ENCODE results near the gene CYSTM1.

Gene CYSTM1

DNA sequence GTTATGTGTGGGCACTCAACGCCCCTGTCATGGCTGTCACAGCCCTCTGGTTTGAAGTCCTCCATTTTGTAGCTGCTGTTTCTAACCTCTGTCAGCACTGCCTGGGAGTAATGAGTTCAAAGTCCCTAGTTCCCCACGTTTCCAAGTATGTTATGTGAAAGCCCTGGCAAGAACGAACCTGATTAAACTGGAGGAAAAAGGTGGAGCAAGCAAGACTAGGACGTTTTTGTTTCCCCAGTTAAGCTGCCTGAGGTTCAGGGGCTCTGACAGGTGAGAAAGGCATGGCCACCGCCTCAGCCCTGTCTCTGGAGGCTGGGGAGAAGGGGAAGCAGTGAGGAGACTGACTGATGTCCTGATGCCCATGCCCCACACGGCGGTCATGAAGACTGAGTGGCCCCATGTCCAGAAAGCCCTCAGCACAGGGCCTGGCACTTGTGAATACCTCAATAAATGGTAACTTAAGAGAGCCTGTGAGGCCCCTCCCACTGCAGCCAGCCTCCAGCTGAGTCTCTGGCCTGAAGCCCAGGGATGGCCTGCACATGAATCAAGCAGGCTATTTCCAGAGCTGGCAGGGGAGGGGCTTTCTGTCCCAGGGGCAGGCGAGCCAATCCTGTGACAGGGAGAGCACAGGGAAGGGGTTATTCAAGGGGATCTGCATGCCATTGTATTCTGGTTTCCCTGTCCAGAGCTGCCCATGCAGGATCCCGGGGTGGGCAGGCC, 66.2 kb downstream of the CYSTM1 start:
- Histone ChIP-seq H3K36me3 (ENCODE audit: control insufficient read depth, insufficient read depth, low read length, severe bottlenecking) (peaks cover 26% of the 10 kb centered on the region), H3K27me3 (replicated peaks; ENCODE audit: control insufficient read depth, insufficient read depth, low read length) (no peaks in the 10 kb centered on the region), H3K4me3 (ENCODE audit: low read length) (peak overlapping the region; percentile 51), H3K9me3 (ENCODE audit: control insufficient read depth, low read length) (no peaks in the 10 kb centered on the region), H3K9ac (ENCODE audit: low read length) (peak overlapping the region; percentile 37), H3K4me1 (ENCODE audit: control insufficient read depth, insufficient read depth, low read length) (peaks cover 31% of the 10 kb centered on the region)
- peak; percentile 91 for DNase-seq (ENCODE audit: low read depth)

DNA sequence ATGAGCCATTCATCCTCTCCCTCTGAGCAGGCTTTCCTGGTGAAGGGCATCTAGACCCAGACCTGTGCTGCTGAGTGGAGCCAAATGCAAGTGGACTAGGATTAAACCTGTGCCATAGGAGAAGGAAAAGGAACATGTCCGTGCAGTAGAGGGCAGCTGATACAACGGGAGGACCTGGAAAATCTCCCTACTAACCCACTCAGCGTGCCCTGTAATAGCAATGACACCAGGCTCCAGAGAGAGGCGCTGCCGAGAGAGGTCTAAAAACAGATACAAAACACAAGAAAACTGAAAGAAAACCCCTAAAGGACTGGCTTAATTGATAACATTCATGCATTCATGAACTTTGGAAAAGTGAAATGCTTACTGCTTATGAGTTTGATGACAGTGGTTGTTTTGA, 67.1 kb downstream of the CYSTM1 start:
- Histone ChIP-seq H3K9ac (ENCODE audit: low read length) (peak overlapping the region; percentile 37), H3K4me3 (ENCODE audit: low read length) (no peak overlapping the region), H3K27me3 (replicated peaks; ENCODE audit: control insufficient read depth, insufficient read depth, low read length) (no peaks in the 10 kb centered on the region), H3K4me1 (ENCODE audit: control insufficient read depth, insufficient read depth, low read length) (peaks cover 40% of the 10 kb centered on the region), H3K36me3 (ENCODE audit: control insufficient read depth, insufficient read depth, low read length, severe bottlenecking) (peaks cover 27% of the 10 kb centered on the region), H3K9me3 (ENCODE audit: control insufficient read depth, low read length) (no peaks in the 10 kb centered on the region)
- DNase-seq (ENCODE audit: low read depth): no peak

DNA sequence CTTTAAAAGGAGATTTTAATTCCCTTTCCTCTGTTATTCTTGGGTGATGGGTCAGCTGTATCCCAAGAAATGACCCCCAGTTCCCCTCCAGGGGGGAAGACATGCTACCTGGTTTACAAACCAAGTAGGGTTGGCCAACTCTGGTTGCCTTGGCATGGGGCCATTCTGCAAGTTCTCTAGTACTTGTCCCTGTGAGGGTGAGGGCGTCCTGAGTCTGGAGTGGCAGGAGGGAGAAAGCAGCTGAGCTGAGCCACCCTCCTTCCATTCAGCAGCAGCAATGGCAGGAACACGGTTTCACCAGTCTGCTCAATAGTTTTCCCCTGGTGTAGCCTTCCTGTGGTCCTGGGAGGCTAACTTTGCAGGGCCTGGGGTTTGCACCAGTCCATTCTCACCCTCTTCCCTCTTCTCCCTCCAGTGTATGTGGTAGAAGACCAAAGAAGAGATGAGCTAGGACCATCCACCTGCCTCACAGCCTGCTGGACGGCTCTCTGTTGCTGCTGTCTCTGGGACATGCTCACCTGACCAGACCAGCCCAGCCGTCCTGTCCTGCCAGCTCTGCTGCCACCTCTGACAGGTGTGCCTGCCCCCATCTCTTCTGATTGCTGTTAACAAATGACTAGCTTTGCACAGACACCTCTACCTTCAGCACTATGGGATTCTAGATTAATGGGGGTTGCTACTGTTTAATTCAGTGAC, 68.0 kb downstream of the CYSTM1 start:
- Histone ChIP-seq H3K4me3 (ENCODE audit: low read length) (no peak overlapping the region), H3K9me3 (ENCODE audit: control insufficient read depth, low read length) (no peaks in the 10 kb centered on the region), H3K4me1 (ENCODE audit: control insufficient read depth, insufficient read depth, low read length) (peaks cover 40% of the 10 kb centered on the region), H3K36me3 (ENCODE audit: control insufficient read depth, insufficient read depth, low read length, severe bottlenecking) (peaks cover 27% of the 10 kb centered on the region), H3K27me3 (replicated peaks; ENCODE audit: control insufficient read depth, insufficient read depth, low read length) (no peaks in the 10 kb centered on the region), H3K9ac (ENCODE audit: low read length) (no peak overlapping the region)
- no peak for DNase-seq (ENCODE audit: low read depth)

DNA sequence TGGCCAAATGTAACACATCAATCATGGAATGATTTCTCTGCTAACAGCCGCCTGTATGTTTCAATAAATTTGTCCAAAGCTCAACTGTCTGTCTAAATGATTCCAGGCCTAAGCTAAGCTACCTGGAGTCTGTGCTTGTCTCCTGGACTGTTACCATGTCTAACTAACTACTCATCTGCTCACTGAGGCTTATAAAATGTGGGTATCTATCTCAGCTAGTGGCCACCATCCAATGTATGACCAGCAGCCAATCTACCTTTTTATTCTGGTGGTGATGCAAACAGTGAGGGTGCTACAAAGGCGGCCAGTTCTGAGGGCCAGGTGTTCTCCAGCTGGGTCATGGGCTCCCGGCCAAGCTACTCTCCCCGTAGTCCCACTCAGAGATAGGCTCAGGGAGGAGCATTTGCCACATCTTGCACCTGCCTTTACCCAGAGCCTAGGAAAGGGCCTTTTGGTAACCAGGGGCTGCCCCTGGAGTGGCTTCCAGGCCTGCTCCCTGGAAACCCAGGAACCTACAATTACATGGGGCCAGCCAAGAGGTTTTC, 68.8 kb downstream of the CYSTM1 start:
- no peak for DNase-seq (ENCODE audit: low read depth)
- Histone ChIP-seq H3K9ac (ENCODE audit: low read length) (no peak overlapping the region), H3K4me1 (ENCODE audit: control insufficient read depth, insufficient read depth, low read length) (peaks cover 40% of the 10 kb centered on the region), H3K27me3 (replicated peaks; ENCODE audit: control insufficient read depth, insufficient read depth, low read length) (no peaks in the 10 kb centered on the region), H3K4me3 (ENCODE audit: low read length) (no peak overlapping the region), H3K9me3 (ENCODE audit: control insufficient read depth, low read length) (no peaks in the 10 kb centered on the region), H3K36me3 (ENCODE audit: control insufficient read depth, insufficient read depth, low read length, severe bottlenecking) (peaks cover 27% of the 10 kb centered on the region)

DNA sequence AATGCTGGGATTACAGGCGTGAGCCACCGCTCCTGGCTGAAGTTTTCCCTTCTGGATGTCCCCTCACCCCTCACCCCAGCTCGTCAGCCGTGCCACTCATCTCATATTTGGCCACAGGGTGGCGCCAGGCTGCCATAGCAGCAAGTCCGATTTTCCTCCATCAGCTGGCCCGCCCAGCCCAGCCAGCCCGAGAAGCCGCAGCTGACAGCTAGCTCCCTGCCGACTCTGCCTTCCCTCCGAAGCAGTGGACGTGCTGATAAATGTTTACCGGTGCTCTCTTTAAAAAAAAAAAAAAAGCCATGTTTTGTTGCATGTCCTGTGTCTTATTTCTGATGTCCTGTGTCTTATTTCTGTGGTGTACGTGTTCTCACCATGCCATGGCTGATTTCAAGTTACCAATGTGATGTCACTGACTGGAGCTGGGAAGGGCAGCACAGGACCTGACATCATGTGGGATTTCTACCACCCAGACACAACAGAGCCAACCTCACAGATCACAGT, 69.6 kb downstream of the CYSTM1 start:
- Histone ChIP-seq H3K36me3 (ENCODE audit: control insufficient read depth, insufficient read depth, low read length, severe bottlenecking) (peaks cover 30% of the 10 kb centered on the region), H3K9me3 (ENCODE audit: control insufficient read depth, low read length) (no peaks in the 10 kb centered on the region), H3K27me3 (replicated peaks; ENCODE audit: control insufficient read depth, insufficient read depth, low read length) (no peaks in the 10 kb centered on the region), H3K9ac (ENCODE audit: low read length) (no peak overlapping the region), H3K4me3 (ENCODE audit: low read length) (no peak overlapping the region), H3K4me1 (ENCODE audit: control insufficient read depth, insufficient read depth, low read length) (peaks cover 40% of the 10 kb centered on the region)
- DNase-seq (ENCODE audit: low read depth): peak; percentile 96

DNA sequence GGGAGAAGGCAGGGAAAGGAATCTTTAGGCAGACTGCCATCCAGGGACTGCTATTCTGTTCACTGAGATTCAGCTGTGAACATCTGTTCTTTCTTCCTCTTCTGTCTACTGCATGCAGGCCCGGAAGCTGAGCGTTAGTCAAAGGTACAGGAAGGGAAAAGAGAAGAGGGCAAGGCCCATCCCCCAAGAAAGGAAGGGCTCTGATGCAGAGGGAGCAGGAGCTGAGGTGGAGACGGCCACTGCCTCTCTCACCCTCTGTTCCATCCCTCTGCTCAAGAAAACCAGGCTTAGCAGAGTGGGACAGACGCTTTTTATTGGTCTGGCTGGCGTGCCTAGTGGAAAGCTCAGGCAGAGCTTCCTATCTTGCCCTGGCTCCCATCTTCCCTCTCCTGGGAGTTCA, 70.4 kb downstream of the CYSTM1 start:
- DNase-seq (ENCODE audit: low read depth): no peak
- Histone ChIP-seq H3K27me3 (replicated peaks; ENCODE audit: control insufficient read depth, insufficient read depth, low read length) (no peaks in the 10 kb centered on the region), H3K9me3 (ENCODE audit: control insufficient read depth, low read length) (no peaks in the 10 kb centered on the region), H3K4me3 (ENCODE audit: low read length) (no peak overlapping the region), H3K9ac (ENCODE audit: low read length) (no peak overlapping the region), H3K4me1 (ENCODE audit: control insufficient read depth, insufficient read depth, low read length) (peaks cover 40% of the 10 kb centered on the region), H3K36me3 (ENCODE audit: control insufficient read depth, insufficient read depth, low read length, severe bottlenecking) (peaks cover 36% of the 10 kb centered on the region)

DNA sequence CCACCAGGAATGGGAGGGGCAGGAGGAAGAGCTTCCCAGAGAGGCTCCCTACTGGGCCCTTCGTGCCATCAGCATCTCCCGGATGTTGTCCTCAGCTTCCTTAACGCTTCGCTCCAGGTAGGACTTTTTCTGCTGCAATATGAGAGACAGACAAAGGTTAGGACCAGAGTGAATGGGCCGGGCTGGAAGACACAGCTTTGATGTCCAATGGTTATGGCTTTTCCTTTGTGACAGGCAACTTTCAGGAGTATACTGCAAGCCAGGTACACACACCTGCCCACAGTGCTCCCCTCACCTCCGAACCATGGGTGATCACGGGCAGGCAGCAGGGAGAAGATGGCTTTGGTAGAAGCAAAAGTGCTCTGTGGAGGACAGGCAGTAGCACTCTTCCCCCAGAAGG, 70.9 kb downstream of the CYSTM1 start:
- no peaks in the 10 kb centered on the region for H3K9me3 ChIP-seq (ENCODE audit: control insufficient read depth, low read length)
- DNase-seq (ENCODE audit: low read depth): no peak
- H3K4me3 ChIP-seq (ENCODE audit: low read length): no peak overlapping the region

DNA sequence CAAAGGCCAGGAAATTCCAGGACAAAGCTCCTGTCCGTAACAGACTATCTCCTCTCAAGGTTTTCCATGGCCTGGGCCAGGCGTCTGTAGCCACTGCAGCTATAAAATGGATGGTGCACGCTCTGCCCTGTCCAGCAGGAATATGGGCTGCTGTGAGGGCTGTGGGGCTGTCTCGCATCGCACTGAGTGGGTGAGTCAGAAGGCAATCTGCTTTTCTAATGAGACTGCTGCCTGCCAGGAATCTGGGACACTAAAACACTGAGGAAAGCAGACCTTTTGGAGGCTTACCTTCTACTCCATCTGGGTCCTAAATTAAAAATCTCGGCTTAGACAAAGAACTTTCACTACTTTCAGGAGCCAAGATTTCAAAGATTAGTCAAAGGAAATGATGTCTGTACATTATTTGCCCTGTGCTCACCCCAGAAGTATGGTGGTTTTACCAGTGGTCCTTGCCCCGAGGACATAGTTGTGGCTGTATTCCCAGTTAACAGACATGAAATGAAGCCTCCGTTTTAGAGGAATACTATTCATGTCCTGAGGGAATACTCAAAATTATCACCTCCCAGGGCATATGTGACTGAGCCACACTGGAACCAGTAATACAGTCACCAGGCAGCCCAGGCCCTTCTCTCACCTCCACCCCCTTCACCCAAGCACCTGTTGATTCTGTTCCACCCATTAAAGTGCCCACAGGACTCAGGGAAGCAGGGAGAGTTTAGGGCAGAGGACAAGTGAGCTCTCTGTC, 71.6 kb downstream of the CYSTM1 start:
- DNase-seq (ENCODE audit: low read depth): peak; percentile 78
- H3K36me3 ChIP-seq (ENCODE audit: control insufficient read depth, insufficient read depth, low read length, severe bottlenecking): peaks cover 41% of the 10 kb centered on the region
- no peaks in the 10 kb centered on the region for H3K9me3 ChIP-seq (ENCODE audit: control insufficient read depth, low read length)
- no peak overlapping the region for H3K9ac ChIP-seq (ENCODE audit: low read length)
- H3K27me3 ChIP-seq (replicated peaks; ENCODE audit: control insufficient read depth, insufficient read depth, low read length): no peaks in the 10 kb centered on the region
- H3K4me3 ChIP-seq (ENCODE audit: low read length): no peak overlapping the region
- H3K4me1 ChIP-seq (ENCODE audit: control insufficient read depth, insufficient read depth, low read length): peaks cover 34% of the 10 kb centered on the region

More for the DNA sequence above, 70.9 kb downstream of the CYSTM1 start:
- Histone ChIP-seq H3K36me3 (ENCODE audit: control insufficient read depth, insufficient read depth, low read length, severe bottlenecking) (peaks cover 41% of the 10 kb centered on the region), H3K4me1 (ENCODE audit: control insufficient read depth, insufficient read depth, low read length) (peaks cover 36% of the 10 kb centered on the region), H3K27me3 (replicated peaks; ENCODE audit: control insufficient read depth, insufficient read depth, low read length) (no peaks in the 10 kb centered on the region), H3K9ac (ENCODE audit: low read length) (no peak overlapping the region)

DNA sequence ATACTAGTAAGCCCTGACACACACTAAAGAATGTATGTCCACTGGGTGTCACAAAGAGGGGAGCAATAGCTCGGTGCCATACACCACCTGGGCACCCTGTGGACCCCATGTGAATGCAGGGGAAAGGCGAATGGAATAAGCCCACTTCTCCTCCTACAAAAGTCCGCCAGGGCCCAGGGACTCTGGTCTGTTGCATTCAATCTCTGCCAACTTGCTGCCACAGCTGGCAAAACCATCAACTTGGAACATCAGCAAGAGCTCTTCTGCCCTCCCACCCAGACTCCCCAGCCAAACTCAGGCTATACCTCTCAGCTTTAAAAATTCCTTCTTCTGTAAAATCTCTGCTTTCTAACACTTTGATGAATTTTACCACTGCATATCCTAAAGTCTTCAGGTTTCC, 73.4 kb downstream of the CYSTM1 start:
- no peak overlapping the region for H3K9ac ChIP-seq (ENCODE audit: low read length)
- H3K9me3 ChIP-seq (ENCODE audit: control insufficient read depth, low read length): no peaks in the 10 kb centered on the region
- H3K4me3 ChIP-seq (ENCODE audit: low read length): no peak overlapping the region
- no peak for DNase-seq (ENCODE audit: low read depth)
- H3K36me3 ChIP-seq (ENCODE audit: control insufficient read depth, insufficient read depth, low read length, severe bottlenecking): peaks cover 37% of the 10 kb centered on the region
- H3K27me3 ChIP-seq (replicated peaks; ENCODE audit: control insufficient read depth, insufficient read depth, low read length): no peaks in the 10 kb centered on the region
- H3K4me1 ChIP-seq (ENCODE audit: control insufficient read depth, insufficient read depth, low read length): peaks cover 27% of the 10 kb centered on the region

DNA sequence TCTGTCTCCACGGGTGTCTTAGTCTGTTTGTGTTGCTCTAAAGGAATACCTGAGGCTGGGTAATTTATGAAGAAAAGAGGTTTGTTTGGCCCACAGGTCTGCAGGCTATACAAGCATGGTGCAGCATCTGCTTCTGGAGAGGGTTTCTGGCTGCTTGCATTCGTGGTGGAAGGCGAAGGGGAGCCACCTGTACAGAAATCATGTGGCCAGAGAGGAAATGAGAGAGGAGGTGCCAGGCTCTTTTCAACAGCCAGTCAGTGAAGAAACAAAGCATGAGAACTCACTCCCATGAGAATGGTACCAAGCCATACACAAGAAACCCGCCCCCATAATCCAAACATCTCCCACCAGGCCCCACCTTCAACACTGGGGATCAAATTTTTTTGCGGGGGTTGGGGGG, 74.5 kb downstream of the CYSTM1 start:
- Histone ChIP-seq H3K9ac (ENCODE audit: low read length) (no peak overlapping the region), H3K9me3 (ENCODE audit: control insufficient read depth, low read length) (no peaks in the 10 kb centered on the region), H3K4me1 (ENCODE audit: control insufficient read depth, insufficient read depth, low read length) (peaks cover 35% of the 10 kb centered on the region)

DNA sequence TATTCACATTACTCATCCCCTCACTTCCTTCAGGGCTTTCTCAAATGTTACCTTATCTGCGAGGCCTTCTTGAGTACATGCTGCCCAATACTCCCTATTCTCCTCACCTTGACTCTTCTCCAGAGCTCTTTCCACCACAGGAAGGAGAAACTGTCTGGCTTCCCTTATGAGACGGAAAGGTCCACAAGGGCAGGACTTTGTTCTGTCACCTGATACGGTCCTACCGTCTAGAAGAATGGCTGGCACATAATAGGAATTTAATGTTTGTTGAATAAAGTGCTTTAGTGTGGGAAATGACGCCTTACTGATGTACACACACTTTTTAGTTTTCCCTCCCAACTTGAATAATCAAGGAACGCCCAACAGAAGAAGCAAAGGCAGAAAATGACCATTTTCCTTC, 75.4 kb downstream of the CYSTM1 start:
- peaks cover 23% of the 10 kb centered on the region for H3K36me3 ChIP-seq (ENCODE audit: control insufficient read depth, insufficient read depth, low read length, severe bottlenecking)
- DNase-seq (ENCODE audit: low read depth): no peak
- H3K27me3 ChIP-seq (replicated peaks; ENCODE audit: control insufficient read depth, insufficient read depth, low read length): no peaks in the 10 kb centered on the region
- peaks cover 31% of the 10 kb centered on the region for H3K4me1 ChIP-seq (ENCODE audit: control insufficient read depth, insufficient read depth, low read length)
- H3K9ac ChIP-seq (ENCODE audit: low read length): no peak overlapping the region
- H3K9me3 ChIP-seq (ENCODE audit: control insufficient read depth, low read length): no peaks in the 10 kb centered on the region
- H3K4me3 ChIP-seq (ENCODE audit: low read length): no peak overlapping the region

More for the DNA sequence above, 74.5 kb downstream of the CYSTM1 start:
- peaks cover 30% of the 10 kb centered on the region for H3K36me3 ChIP-seq (ENCODE audit: control insufficient read depth, insufficient read depth, low read length, severe bottlenecking)
- no peak for DNase-seq (ENCODE audit: low read depth)
- H3K4me3 ChIP-seq (ENCODE audit: low read length): no peak overlapping the region
- H3K27me3 ChIP-seq (replicated peaks; ENCODE audit: control insufficient read depth, insufficient read depth, low read length): no peaks in the 10 kb centered on the region
